GM12872 (cell line): ENCODE measurements around the gene HINT1.

Experiments
- TF ChIP-seq, protein P1 (sequence below): IDR thresholded peaks from 3 replicates; pipeline ENCODE4 v1.5.1; 2011; ENCODE audit warnings: low read depth, mild to moderate bottlenecking, low read length, moderate library complexity; ENCODE audit not compliant: insufficient read depth

Gene HINT1

GRCh38 chr5:131129306-131129705 lies 35.8 kb downstream of the HINT1 start:
- TF ChIP-seq, protein P1, sequence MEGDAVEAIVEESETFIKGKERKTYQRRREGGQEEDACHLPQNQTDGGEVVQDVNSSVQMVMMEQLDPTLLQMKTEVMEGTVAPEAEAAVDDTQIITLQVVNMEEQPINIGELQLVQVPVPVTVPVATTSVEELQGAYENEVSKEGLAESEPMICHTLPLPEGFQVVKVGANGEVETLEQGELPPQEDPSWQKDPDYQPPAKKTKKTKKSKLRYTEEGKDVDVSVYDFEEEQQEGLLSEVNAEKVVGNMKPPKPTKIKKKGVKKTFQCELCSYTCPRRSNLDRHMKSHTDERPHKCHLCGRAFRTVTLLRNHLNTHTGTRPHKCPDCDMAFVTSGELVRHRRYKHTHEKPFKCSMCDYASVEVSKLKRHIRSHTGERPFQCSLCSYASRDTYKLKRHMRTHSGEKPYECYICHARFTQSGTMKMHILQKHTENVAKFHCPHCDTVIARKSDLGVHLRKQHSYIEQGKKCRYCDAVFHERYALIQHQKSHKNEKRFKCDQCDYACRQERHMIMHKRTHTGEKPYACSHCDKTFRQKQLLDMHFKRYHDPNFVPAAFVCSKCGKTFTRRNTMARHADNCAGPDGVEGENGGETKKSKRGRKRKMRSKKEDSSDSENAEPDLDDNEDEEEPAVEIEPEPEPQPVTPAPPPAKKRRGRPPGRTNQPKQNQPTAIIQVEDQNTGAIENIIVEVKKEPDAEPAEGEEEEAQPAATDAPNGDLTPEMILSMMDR: no peak

DNA sequence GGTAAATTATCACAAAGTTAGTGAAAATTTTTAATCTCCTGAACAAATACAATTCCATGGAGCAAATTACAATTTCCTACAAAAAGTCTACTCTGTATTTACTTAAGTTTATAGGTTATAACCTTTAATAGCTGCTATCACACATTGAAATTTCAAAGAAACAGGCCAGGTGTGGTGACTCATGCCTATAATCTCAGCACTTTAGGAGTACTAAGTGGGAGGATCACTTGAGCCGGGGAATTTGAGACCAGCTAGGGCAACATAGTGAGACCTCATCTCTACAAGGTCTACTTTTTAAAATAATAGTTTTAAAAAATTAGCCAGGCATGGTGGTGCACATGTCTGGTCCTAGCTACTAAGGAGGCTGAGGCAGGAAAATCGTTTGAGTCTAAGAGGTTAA lies 50.3 kb downstream of the HINT1 start:
- TF ChIP-seq, protein P1: no peak

GRCh38 chr5:131112424-131112823 lies 52.6 kb downstream of the HINT1 start:
- TF ChIP-seq, protein P1: no peak

- TF ChIP-seq, protein P1: no peak
Observed at GRCh38 chr5:131110256-131110594, 54.8 kb downstream of the HINT1 start.

DNA sequence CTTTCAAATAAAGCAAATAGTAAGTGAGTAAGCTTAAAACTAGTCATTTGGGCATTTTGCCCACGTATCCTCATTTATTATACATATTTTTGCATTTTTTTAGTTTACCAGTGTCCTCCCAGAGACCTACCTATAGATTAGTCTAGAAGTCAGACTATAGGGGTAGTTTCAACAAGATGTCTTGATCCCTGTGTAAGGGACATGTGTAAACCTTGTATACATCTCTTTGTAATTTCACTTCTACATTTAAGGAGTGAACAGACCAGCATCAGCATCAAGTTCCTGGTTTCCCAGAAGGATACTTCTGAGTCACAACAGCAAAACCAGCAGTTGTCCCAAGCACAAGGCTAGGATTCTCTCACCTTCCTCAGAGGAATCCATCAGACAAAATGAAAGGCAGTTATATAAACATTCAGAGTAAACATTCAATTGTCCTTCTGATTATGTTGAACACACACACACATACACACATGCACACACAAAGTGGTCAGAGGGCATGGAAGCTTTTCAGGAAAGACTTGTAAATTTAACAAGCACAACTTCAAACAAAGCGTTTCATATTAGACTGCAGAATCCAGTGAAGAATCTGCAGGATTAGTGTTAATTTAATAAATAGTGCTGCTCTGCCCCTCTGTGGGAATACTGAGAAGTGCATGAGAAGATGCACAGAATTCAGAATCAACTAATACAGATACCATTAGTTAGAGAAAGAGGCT lies 55.4 kb downstream of the HINT1 start:
- TF ChIP-seq, protein P1: peak; percentile 59
